HepG2 (cell line): ENCODE measurements around the gene LAG3. TPM values are rescaled to one million over a fixed set of nuclear protein-coding genes. Genes with fewer than 3 reads are reported as not detected.

Experiments used
- FOXA1 ChIP-seq, 2 experiments: fragments of 450-650 bp in 1 of 2; sonication (generic) in 1 of 2; formaldehyde crosslinking in 1 of 2; IDR thresholded peaks; 2 replicates each; pipeline versions ENCODE4 v1.4.0 to v1.6.1; 2016 to 2020; ENCODE audit warnings: missing genetic modification reagents in 1 of 2
- HMGA1 ChIP-seq: sonication (generic); formaldehyde crosslinking; conservative IDR thresholded peaks from 2 replicates; pipeline ENCODE4 v1.4.0; 2020; ENCODE audit warnings: missing genetic modification reagents
- ISX ChIP-seq: sonication (generic); formaldehyde crosslinking; conservative IDR thresholded peaks from 2 replicates; pipeline ENCODE4 v1.5.0; 2020; ENCODE audit warnings: missing genetic modification reagents
- MATR3 ChIP-seq: sonication (generic); formaldehyde crosslinking; IDR thresholded peaks from 2 replicates; pipeline ENCODE4 v1.4.0; 2020; ENCODE audit warnings: missing genetic modification reagents
- NCOA1 ChIP-seq: sonication (generic); formaldehyde crosslinking; IDR thresholded peaks from 2 replicates; pipeline ENCODE4 v1.9.0; 2021; ENCODE audit warnings: missing genetic modification reagents
- NFKBIZ ChIP-seq: IDR thresholded peaks from 2 replicates; pipeline ENCODE4 v1.6.1; 2018; ENCODE audit warnings: missing genetic modification reagents, missing compliant biosample characterization
- RORA ChIP-seq: sonication (generic); formaldehyde crosslinking; IDR thresholded peaks from 2 replicates; pipeline ENCODE4 v1.5.0; 2020; ENCODE audit warnings: mild to moderate bottlenecking, missing genetic modification reagents, moderate library complexity
- SRSF9 ChIP-seq: fragments of 200-400 bp; formaldehyde crosslinking; IDR thresholded peaks from 2 replicates; pipeline ENCODE4 v1.6.1; 2018; ENCODE audit warnings: borderline replicate concordance, mild to moderate bottlenecking, low read depth, low read length; ENCODE audit not compliant: insufficient read depth, poor library complexity, severe bottlenecking
- STAG1 ChIP-seq: sonication (generic); formaldehyde crosslinking; IDR thresholded peaks from 2 replicates; pipeline ENCODE4 v1.4.0; 2020; ENCODE audit warnings: missing genetic modification reagents
- TCF7 ChIP-seq: sonication (generic); IDR thresholded peaks from 2 replicates; pipeline ENCODE4 v1.6.1; 2016; ENCODE audit warnings: antibody characterized with exemption, low read depth
- XRCC5 ChIP-seq: fragments of 200-400 bp; formaldehyde crosslinking; optimal IDR thresholded peaks from 2 replicates; pipeline ENCODE3; 2017; ENCODE audit warnings: mild to moderate bottlenecking, low read length
- ZFP82 ChIP-seq: sonication (generic); formaldehyde crosslinking; IDR thresholded peaks from 2 replicates; pipeline ENCODE4 v1.5.1; 2020; ENCODE audit warnings: mild to moderate bottlenecking, missing genetic modification reagents, borderline replicate concordance
- ZNF501 ChIP-seq: sonication (generic); formaldehyde crosslinking; IDR thresholded peaks from 2 replicates; pipeline ENCODE4 v1.5.1; 2020; ENCODE audit warnings: mild to moderate bottlenecking, moderate library complexity, missing genetic modification reagents
- ZNF607 ChIP-seq: sonication (generic); formaldehyde crosslinking; IDR thresholded peaks from 2 replicates; pipeline ENCODE4 v1.5.1; 2020; ENCODE audit warnings: missing genetic modification reagents, mild to moderate bottlenecking, borderline replicate concordance
- ZNF614 ChIP-seq: IDR thresholded peaks from 2 replicates; pipeline ENCODE4 v1.6.1; 2018; ENCODE audit warnings: missing biosample characterization, missing genetic modification reagents, inconsistent platforms, borderline replicate concordance
- ZNF841 ChIP-seq: sonication (generic); formaldehyde crosslinking; IDR thresholded peaks from 2 replicates; pipeline ENCODE4 v1.8.1; 2023; ENCODE audit warnings: missing genetic modification reagents, borderline replicate concordance
- polyA plus RNA-seq, 8 experiments: library from polyadenylated mRNA; depleted of rRNA in 3 of 8; stranded (reverse) in 7 of 8; unstranded in 1 of 8; fragments of >200 nt; fragmentation: Illumina TruSeq in 4 of 8; extraction: Trizol in 4 of 8; gene quantifications; 2 replicates each; pipeline versions ENCODE4 v1.2.1 to v1.2.3, GENCODE V29; 2011 to 2016; ENCODE audit warnings: low read depth in 4 of 8, missing spikeins in 1 of 8, mixed read lengths in 1 of 8; ENCODE audit not compliant: insufficient read depth in 1 of 8
- total RNA-seq, 5 experiments: library from RNA; depleted of rRNA; stranded (reverse); fragments of >200 nt; fragmentation: Illumina TruSeq; extraction: Trizol; gene quantifications; 2 replicates each; pipeline ENCODE4 v1.2.3, GENCODE V29; 2016; ENCODE audit warnings: low read depth in 1 of 5
- TF ChIP-seq, protein P1 (sequence below): fragments of 450-650 bp; IDR thresholded peaks from 2 replicates; pipeline ENCODE4 v1.6.1; 2017
- TF ChIP-seq, protein P2 (sequence below): sonication (generic); formaldehyde crosslinking; IDR thresholded peaks from 2 replicates; pipeline ENCODE4 v1.5.0; 2020; ENCODE audit warnings: missing genetic modification reagents
- TF ChIP-seq, protein P3 (sequence below): sonication (generic); formaldehyde crosslinking; IDR thresholded peaks from 2 replicates; pipeline ENCODE4 v1.4.0; 2020; ENCODE audit warnings: missing genetic modification reagents, borderline replicate concordance
- TF ChIP-seq, protein P4 (sequence below): sonication (generic); formaldehyde crosslinking; IDR thresholded peaks from 2 replicates; pipeline ENCODE4 v1.5.0; 2020; ENCODE audit warnings: mild to moderate bottlenecking, missing genetic modification reagents

The LAG3 gene
- total and polyA plus RNA-seq, 2 of the 13 experiments (the other 11 are each of a cell fraction or from before 2014, with no cell fraction given): 0.11 to 0.26 TPM

DNA sequence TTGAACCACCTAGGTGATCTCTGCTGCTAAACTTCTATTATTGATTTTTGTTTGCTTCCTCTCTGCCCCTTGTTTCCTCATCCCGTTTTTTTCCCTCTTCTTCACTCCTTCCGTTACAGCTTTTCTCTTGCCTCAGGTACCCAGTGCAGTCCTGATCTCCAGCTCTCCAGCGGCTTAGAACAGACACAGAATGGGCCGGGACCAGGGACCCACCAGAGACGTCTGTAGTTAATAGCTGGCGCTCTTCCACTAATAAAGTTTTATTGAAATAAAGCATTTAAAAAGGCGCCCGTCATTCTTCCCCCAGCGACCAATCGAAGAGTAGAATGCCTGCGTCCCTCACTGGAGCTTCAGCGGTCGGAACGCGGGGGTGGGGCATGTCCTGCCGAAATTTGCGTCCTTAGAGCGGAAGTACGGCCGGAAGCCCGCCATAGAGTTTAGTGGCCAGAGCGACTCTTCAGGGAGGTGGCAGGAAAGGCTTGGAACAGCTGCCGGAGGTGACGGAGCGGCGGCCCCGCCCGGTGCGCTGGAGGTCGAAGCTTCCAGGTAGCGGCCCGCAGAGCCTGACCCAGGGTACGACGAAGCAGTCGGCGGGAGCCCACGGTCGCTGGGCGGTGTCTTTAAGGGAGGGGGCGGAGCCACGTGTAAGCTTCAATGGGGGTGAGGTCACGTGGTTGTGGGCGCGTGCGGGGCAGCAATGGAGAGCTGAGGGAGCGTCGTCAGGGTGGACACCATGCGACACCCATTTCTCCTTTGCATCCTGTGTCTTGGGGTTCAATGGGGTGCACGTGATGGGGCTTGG is 48.5 kb upstream of the LAG3 start, which contains the start of gene COPS7A (continued):
- TF ChIP-seq SRSF9 (no peak), NCOA1 (CRISPR knock-in tag) (no peak), TCF7 (no peak), ZNF501 (peak; percentile 86; the same call in 1 of the 2 replicates), FOXA1 (IDR thresholded peaks at IDR 0.05) (no peak), FOXA1 (CRISPR knock-in tag; IDR thresholded peaks at IDR 0.05) (no peak), STAG1 (no peak), ISX (CRISPR knock-in tag) (no peak; the same call in 1 of the 2 replicates), XRCC5 (peak; percentile 95), ZNF607 (CRISPR knock-in tag) (peak; percentile 79), RORA (CRISPR knock-in tag) (no peak), HMGA1 (CRISPR knock-in tag) (no peak), ZNF614 (CRISPR knock-in tag) (no peak), MATR3 (no peak), NFKBIZ (CRISPR knock-in tag) (peak; percentile 68; the same call in 1 of the 2 replicates), ZFP82 (CRISPR knock-in tag) (no peak), ZNF841 (CRISPR knock-in tag) (no peak)
- TF ChIP-seq, protein P1, sequence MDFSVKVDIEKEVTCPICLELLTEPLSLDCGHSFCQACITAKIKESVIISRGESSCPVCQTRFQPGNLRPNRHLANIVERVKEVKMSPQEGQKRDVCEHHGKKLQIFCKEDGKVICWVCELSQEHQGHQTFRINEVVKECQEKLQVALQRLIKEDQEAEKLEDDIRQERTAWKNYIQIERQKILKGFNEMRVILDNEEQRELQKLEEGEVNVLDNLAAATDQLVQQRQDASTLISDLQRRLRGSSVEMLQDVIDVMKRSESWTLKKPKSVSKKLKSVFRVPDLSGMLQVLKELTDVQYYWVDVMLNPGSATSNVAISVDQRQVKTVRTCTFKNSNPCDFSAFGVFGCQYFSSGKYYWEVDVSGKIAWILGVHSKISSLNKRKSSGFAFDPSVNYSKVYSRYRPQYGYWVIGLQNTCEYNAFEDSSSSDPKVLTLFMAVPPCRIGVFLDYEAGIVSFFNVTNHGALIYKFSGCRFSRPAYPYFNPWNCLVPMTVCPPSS: no peak
- TF ChIP-seq, protein P2, sequence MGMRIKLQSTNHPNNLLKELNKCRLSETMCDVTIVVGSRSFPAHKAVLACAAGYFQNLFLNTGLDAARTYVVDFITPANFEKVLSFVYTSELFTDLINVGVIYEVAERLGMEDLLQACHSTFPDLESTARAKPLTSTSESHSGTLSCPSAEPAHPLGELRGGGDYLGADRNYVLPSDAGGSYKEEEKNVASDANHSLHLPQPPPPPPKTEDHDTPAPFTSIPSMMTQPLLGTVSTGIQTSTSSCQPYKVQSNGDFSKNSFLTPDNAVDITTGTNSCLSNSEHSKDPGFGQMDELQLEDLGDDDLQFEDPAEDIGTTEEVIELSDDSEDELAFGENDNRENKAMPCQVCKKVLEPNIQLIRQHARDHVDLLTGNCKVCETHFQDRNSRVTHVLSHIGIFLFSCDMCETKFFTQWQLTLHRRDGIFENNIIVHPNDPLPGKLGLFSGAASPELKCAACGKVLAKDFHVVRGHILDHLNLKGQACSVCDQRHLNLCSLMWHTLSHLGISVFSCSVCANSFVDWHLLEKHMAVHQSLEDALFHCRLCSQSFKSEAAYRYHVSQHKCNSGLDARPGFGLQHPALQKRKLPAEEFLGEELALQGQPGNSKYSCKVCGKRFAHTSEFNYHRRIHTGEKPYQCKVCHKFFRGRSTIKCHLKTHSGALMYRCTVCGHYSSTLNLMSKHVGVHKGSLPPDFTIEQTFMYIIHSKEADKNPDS (CRISPR knock-in tag): peak; percentile 64; the same call in 1 of the 2 replicates
- TF ChIP-seq, protein P3, sequence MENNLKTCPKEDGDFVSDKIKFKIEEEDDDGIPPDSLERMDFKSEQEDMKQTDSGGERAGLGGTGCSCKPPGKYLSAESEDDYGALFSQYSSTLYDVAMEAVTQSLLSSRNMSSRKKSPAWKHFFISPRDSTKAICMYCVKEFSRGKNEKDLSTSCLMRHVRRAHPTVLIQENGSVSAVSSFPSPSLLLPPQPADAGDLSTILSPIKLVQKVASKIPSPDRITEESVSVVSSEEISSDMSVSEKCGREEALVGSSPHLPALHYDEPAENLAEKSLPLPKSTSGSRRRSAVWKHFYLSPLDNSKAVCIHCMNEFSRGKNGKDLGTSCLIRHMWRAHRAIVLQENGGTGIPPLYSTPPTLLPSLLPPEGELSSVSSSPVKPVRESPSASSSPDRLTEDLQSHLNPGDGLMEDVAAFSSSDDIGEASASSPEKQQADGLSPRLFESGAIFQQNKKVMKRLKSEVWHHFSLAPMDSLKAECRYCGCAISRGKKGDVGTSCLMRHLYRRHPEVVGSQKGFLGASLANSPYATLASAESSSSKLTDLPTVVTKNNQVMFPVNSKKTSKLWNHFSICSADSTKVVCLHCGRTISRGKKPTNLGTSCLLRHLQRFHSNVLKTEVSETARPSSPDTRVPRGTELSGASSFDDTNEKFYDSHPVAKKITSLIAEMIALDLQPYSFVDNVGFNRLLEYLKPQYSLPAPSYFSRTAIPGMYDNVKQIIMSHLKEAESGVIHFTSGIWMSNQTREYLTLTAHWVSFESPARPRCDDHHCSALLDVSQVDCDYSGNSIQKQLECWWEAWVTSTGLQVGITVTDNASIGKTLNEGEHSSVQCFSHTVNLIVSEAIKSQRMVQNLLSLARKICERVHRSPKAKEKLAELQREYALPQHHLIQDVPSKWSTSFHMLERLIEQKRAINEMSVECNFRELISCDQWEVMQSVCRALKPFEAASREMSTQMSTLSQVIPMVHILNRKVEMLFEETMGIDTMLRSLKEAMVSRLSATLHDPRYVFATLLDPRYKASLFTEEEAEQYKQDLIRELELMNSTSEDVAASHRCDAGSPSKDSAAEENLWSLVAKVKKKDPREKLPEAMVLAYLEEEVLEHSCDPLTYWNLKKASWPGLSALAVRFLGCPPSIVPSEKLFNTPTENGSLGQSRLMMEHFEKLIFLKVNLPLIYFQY: peak; percentile 57; the same call in 1 of the 2 replicates
- TF ChIP-seq, protein P4, sequence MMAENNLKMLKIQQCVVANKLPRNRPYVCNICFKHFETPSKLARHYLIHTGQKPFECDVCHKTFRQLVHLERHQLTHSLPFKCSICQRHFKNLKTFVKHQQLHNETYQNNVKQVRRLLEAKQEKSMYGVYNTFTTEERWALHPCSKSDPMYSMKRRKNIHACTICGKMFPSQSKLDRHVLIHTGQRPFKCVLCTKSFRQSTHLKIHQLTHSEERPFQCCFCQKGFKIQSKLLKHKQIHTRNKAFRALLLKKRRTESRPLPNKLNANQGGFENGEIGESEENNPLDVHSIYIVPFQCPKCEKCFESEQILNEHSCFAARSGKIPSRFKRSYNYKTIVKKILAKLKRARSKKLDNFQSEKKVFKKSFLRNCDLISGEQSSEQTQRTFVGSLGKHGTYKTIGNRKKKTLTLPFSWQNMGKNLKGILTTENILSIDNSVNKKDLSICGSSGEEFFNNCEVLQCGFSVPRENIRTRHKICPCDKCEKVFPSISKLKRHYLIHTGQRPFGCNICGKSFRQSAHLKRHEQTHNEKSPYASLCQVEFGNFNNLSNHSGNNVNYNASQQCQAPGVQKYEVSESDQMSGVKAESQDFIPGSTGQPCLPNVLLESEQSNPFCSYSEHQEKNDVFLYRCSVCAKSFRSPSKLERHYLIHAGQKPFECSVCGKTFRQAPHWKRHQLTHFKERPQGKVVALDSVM (CRISPR knock-in tag): peak; percentile 65; the same call in 1 of the 2 replicates
